ENCODE data around the gene COPA.

DNA sequence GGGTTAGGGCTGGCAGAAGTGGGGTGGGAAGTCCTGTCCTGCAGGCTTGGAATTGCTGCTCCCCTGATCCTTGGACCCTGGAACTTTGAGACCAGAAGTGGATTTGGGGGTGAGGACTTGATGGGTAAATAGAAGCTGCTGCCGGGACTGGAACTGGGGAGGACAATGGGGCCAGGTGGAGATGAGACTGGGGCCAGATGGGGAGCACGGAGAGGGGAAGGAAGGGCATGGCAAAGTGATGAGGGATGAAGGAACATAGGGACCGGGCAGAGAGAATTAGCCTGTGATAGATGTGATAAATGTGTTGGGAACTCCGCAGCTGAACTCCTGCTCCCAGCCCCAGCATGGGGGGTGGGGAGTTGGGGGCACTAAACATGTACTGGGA lies 24.5 kb upstream of the COPA start:
- TF ChIP-seq, protein P1, sequence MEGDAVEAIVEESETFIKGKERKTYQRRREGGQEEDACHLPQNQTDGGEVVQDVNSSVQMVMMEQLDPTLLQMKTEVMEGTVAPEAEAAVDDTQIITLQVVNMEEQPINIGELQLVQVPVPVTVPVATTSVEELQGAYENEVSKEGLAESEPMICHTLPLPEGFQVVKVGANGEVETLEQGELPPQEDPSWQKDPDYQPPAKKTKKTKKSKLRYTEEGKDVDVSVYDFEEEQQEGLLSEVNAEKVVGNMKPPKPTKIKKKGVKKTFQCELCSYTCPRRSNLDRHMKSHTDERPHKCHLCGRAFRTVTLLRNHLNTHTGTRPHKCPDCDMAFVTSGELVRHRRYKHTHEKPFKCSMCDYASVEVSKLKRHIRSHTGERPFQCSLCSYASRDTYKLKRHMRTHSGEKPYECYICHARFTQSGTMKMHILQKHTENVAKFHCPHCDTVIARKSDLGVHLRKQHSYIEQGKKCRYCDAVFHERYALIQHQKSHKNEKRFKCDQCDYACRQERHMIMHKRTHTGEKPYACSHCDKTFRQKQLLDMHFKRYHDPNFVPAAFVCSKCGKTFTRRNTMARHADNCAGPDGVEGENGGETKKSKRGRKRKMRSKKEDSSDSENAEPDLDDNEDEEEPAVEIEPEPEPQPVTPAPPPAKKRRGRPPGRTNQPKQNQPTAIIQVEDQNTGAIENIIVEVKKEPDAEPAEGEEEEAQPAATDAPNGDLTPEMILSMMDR (IDR thresholded peaks at IDR 0.05 in 4 of 5, conservative IDR thresholded peaks at IDR 0.05 in 1 of 5) = no peak
- TF ChIP-seq POLR2A (IDR thresholded peaks at IDR 0.05) = no peak

All from gastrocnemius medialis (tissue), 4 donors.